Measurements from ENCODE around the gene EMILIN1.

DNA sequence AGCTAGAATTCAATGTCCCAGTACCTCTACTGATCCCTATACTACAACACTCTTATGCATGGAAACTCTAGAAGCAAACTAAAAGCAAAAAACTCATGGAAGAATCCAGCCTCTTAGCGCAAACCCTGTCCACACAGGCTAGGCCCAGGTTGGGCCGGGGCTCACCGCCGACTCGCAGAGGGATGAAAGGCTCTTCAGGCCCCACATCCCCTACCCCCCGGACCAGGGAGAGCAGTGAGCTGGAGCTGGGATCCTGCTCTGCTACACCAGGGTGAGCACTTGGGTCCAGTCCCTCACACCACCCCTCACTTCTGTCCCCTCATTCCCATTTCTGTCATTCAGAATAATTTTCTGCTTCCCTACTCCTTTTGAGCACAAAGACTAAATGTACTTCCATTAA lies 9.0 kb upstream of the EMILIN1 start:
- TF ChIP-seq, protein P1, sequence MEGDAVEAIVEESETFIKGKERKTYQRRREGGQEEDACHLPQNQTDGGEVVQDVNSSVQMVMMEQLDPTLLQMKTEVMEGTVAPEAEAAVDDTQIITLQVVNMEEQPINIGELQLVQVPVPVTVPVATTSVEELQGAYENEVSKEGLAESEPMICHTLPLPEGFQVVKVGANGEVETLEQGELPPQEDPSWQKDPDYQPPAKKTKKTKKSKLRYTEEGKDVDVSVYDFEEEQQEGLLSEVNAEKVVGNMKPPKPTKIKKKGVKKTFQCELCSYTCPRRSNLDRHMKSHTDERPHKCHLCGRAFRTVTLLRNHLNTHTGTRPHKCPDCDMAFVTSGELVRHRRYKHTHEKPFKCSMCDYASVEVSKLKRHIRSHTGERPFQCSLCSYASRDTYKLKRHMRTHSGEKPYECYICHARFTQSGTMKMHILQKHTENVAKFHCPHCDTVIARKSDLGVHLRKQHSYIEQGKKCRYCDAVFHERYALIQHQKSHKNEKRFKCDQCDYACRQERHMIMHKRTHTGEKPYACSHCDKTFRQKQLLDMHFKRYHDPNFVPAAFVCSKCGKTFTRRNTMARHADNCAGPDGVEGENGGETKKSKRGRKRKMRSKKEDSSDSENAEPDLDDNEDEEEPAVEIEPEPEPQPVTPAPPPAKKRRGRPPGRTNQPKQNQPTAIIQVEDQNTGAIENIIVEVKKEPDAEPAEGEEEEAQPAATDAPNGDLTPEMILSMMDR (IDR thresholded peaks at IDR 0.05; ENCODE audit: low read depth, low read length, poor library complexity, severe bottlenecking) = no peak
- TF ChIP-seq EZH2phosphoT487 (IDR thresholded peaks at IDR 0.05; ENCODE audit: borderline replicate concordance, low read length) = no peak
